HT-29 (cell line): Measurements from ENCODE around the gene TRUB1. TPM values are rescaled to one million over a fixed set of nuclear protein-coding genes. Genes with fewer than 3 reads are reported as not detected.
A peak's percentile ranks its signal among the peaks of the same experiment; 100 is the strongest.
"Not testable (repeated sequence)": the region's sequence is repeated elsewhere in the genome, so short reads cannot be mapped to it uniquely, and the experiment has no call there.

Source experiments
- DNase-seq: peaks from one replicate; pipeline ENCODE4 v3.0.0-alpha.2; 2015; ENCODE audit warnings: low spot score
- total RNA-seq: library from RNA; depleted of rRNA; stranded (reverse); fragments of >200 nt; shearing (Covaris generic); gene quantifications from 2 replicates; pipeline ENCODE4 v1.2.3, GENCODE V29; 2014

TRUB1 gene
- total RNA-seq, 1 experiment from 2014 or later: 23.5 TPM

- DNase-seq: no peak
Observed at GRCh38 chr10:114925587-114926586, 12.1 kb upstream of the TRUB1 start.

GRCh38 chr10:114928818-114929217, 9.2 kb upstream of the TRUB1 start:
- DNase-seq: no peak

GRCh38 chr10:114930320-114930719, 7.7 kb upstream of the TRUB1 start:
- DNase-seq: no peak

GRCh38 chr10:114931072-114931679, 6.8 kb upstream of the TRUB1 start:
- no peak for DNase-seq

- no peak for DNase-seq
Observed at GRCh38 chr10:114932225-114932624, 5.8 kb upstream of the TRUB1 start.

- DNase-seq: no peak
Observed at GRCh38 chr10:114932945-114933344, 5.0 kb upstream of the TRUB1 start.

GRCh38 chr10:114933588-114933987, 4.4 kb upstream of the TRUB1 start:
- no peak for DNase-seq

- not testable (repeated sequence) for DNase-seq
Observed at GRCh38 chr10:114933995-114934394, 4.0 kb upstream of the TRUB1 start.

- DNase-seq: no peak
Observed at GRCh38 chr10:114938856-114939193, 830 bp downstream of the TRUB1 start.

GRCh38 chr10:114940735-114941134, 2.7 kb downstream of the TRUB1 start:
- DNase-seq: no peak

- DNase-seq: no peak
Observed at GRCh38 chr10:114943000-114943399, 5.0 kb downstream of the TRUB1 start.

GRCh38 chr10:114953047-114953446, 15.1 kb downstream of the TRUB1 start:
- DNase-seq: no peak

- no peak for DNase-seq
Observed at GRCh38 chr10:114955984-114956383, 18.0 kb downstream of the TRUB1 start.

- DNase-seq: no peak
Observed at GRCh38 chr10:114956466-114956865, 18.5 kb downstream of the TRUB1 start.

GRCh38 chr10:114957122-114957521, 19.1 kb downstream of the TRUB1 start:
- no peak for DNase-seq

- DNase-seq: no peak
Observed at GRCh38 chr10:114957673-114958072, 19.7 kb downstream of the TRUB1 start.

GRCh38 chr10:114962441-114962840, 24.4 kb downstream of the TRUB1 start:
- peak; percentile 31 for DNase-seq

GRCh38 chr10:114963908-114964307, 25.9 kb downstream of the TRUB1 start:
- no peak for DNase-seq

GRCh38 chr10:114967071-114967470, 29.1 kb downstream of the TRUB1 start:
- DNase-seq: no peak

- no peak for DNase-seq
Observed at GRCh38 chr10:114970515-114970914, 32.5 kb downstream of the TRUB1 start.

- DNase-seq: no peak
Observed at GRCh38 chr10:114973306-114973705, 35.3 kb downstream of the TRUB1 start.

- no peak for DNase-seq
Observed at GRCh38 chr10:114973997-114974396, 36.0 kb downstream of the TRUB1 start.

GRCh38 chr10:114974625-114975024, 36.6 kb downstream of the TRUB1 start:
- no peak for DNase-seq
